BLaER1 treated with 17β-estradiol and CSF1 and Interleukin-3, amounts not matched to agents 10 nM and 100 nM (cell line): ENCODE results near the gene NFS1.
A peak's percentile ranks its signal among the peaks of the same experiment; 100 is the strongest.

ENCODE experiments used
- H3K27ac ChIP-seq, 11 experiments: shearing (Covaris generic); formaldehyde crosslinking; 2 replicates each; pipeline ENCODE4 v1.8.1; 2022
- H3K27me3 ChIP-seq, 11 experiments: shearing (Covaris generic); formaldehyde crosslinking; 2 replicates each; pipeline ENCODE4 v1.8.1; 2022
- H3K36me3 ChIP-seq, 11 experiments: shearing (Covaris generic); formaldehyde crosslinking; 2 replicates each; pipeline ENCODE4 v1.8.1; 2022
- H3K4me1 ChIP-seq, 10 experiments: shearing (Covaris generic); formaldehyde crosslinking; 2 replicates each; pipeline ENCODE4 v1.8.1; 2022
- H3K4me2 ChIP-seq, 11 experiments: shearing (Covaris generic); formaldehyde crosslinking; 2 replicates each; pipeline ENCODE4 v1.8.1; 2022
- H3K4me3 ChIP-seq, 10 experiments: shearing (Covaris generic); formaldehyde crosslinking; 2 replicates each; pipeline ENCODE4 v1.8.1; 2022
- H3K9ac ChIP-seq, 11 experiments: shearing (Covaris generic); formaldehyde crosslinking; 2 replicates each; pipeline ENCODE4 v1.8.1; 2022
- H3K9me3 ChIP-seq, 11 experiments: shearing (Covaris generic); formaldehyde crosslinking; replicated peaks in 1 of 11; 2 replicates each; pipeline ENCODE4 v1.8.1; 2022
- H4K20me1 ChIP-seq, 11 experiments: shearing (Covaris generic); formaldehyde crosslinking; 2 replicates each; pipeline ENCODE4 v1.8.1; 2022
- Cebpa-rat ChIP-seq, 11 experiments: shearing (Covaris generic); IDR thresholded peaks; 2 replicates each; pipeline ENCODE4 v1.8.1; 2022

Gene NFS1

DNA sequence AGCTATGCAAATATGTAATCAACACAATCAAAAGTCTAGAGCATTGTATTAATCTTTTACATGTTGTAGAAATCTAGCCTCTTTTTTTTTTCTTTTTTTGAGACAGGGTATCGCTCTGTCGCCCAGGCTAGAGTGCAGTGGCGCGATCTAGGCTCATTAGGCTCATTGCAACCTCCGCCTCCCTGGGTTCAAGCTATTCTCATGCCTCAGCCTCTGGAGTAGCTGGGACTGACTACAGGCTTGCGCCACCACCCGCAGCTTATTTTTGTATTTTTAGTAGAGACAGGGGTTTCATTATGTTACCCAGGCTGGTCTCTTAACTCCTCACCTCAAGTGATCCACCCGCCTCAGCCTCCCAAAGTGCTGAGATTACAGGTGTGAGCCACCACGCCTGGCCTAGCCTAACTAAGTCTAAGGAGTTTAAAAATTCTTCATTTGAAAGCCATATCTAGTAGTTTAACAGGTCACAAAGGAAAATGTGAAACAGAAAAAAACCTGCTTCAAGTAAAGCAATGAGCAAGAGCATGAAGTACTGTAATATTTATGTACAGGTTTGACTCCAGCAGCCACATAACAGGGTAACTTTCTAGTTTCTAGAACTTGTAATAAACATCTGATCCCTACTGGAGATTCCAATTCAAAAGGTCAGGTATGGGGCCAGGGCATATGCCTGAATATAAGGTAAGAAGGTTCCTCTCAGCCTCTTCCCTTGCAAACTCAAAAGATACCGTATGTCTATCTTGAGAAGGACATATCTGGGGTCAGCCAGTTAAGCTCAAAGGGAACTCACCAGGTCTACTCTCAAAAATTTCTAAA, 38.8 kb downstream of the NFS1 start:
- H3K27me3 ChIP-seq, result no peaks in the 10 kb centered on the region
- H3K4me3 ChIP-seq, result no peak overlapping the region
- no peak for TF ChIP-seq Cebpa-rat (IDR thresholded peaks at IDR 0.05)
- H3K27ac ChIP-seq, result no peak overlapping the region
- H4K20me1 ChIP-seq, result peaks cover 85 to 90% (median 87%) of the 10 kb centered on the region in 11 experiments
- H3K9ac ChIP-seq, result peak overlapping the region in 2 of 11 experiments; percentile 52 to 98; a peak in 2 of 22 replicates
- peaks cover 16 to 54% (median 34%) of the 10 kb centered on the region in 11 experiments for H3K36me3 ChIP-seq
- peak overlapping the region; percentile 86 to 98 (median 92) for H3K4me2 ChIP-seq
- H3K4me1 ChIP-seq, result peaks cover 29 to 63% (median 42%) of the 10 kb centered on the region in 10 experiments
- peaks cover 0 to 4% (median 0%) of the 10 kb centered on the region in 11 experiments; a peak in 1 of 22 replicates for H3K9me3 ChIP-seq

DNA sequence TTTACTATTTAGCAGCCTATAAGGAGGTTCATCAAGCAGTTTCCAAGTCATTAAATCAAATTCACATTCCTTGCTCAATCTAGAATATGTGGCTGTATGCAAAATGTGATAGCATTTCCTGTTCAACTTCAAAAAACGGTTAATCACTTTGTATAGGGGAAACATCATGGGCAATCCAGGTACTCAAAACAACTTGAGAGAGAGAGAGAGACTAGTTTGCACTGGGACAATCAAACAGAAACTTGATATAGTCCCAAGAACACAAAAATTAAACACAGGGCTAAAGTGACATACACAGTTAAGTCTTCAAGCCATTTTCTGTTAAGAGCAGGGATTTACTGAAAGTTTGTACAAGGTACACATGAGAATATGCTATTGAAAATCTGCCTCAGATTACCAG, 41.9 kb downstream of the NFS1 start:
- no peak for TF ChIP-seq Cebpa-rat (IDR thresholded peaks at IDR 0.05)
- no peak overlapping the region; a peak in 1 of 22 replicates for H3K27ac ChIP-seq
- no peak overlapping the region for H3K9ac ChIP-seq
- peaks cover 22 to 52% (median 29%) of the 10 kb centered on the region in 10 experiments for H3K4me1 ChIP-seq
- H3K4me2 ChIP-seq, result peak overlapping the region in 3 of 11 experiments; percentile 1 to 36 (median 1); a peak in 2 of 22 replicates
- no peaks in the 10 kb centered on the region for H3K27me3 ChIP-seq
- H4K20me1 ChIP-seq, result peaks cover 95 to 100% (median 100%) of the 10 kb centered on the region in 11 experiments
- H3K9me3 ChIP-seq, result peaks cover 0 to 4% (median 0%) of the 10 kb centered on the region in 11 experiments; a peak in 1 of 22 replicates
- H3K36me3 ChIP-seq, result peaks cover 47 to 84% (median 65%) of the 10 kb centered on the region in 11 experiments
- H3K4me3 ChIP-seq, result no peak overlapping the region

DNA sequence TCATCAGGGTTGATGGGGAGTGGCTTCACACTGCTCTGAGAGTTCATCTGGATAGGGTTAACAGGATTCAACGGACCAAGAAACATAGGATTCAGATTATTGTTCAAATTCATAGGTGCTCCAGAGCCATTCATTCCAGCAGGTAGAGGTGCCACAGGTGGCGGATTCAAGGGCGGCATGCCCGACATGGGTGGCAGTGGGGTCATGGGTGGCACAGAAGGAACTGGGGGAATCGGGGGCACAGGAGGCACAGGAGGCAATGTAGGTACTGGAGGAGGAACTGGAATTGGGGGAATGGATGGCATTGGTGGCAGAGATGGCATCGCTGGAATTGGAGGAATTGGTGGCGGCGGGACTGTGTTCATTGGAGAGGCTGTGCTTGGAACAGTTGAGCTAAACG, 44.7 kb downstream of the NFS1 start:
- Histone ChIP-seq H3K9ac (no peak overlapping the region), H4K20me1 (peaks cover 83 to 100% (median 100%) of the 10 kb centered on the region in 11 experiments), H3K36me3 (peaks cover 63 to 98% (median 84%) of the 10 kb centered on the region in 11 experiments), H3K4me2 (no peak overlapping the region), H3K4me3 (no peak overlapping the region), H3K4me1 (peaks cover 0 to 24% (median 4%) of the 10 kb centered on the region in 10 experiments; a peak in 5 of 20 replicates), H3K27ac (no peak overlapping the region), H3K9me3 (no peaks in the 10 kb centered on the region), H3K27me3 (no peaks in the 10 kb centered on the region)
- TF ChIP-seq Cebpa-rat (IDR thresholded peaks at IDR 0.05), result no peak

DNA sequence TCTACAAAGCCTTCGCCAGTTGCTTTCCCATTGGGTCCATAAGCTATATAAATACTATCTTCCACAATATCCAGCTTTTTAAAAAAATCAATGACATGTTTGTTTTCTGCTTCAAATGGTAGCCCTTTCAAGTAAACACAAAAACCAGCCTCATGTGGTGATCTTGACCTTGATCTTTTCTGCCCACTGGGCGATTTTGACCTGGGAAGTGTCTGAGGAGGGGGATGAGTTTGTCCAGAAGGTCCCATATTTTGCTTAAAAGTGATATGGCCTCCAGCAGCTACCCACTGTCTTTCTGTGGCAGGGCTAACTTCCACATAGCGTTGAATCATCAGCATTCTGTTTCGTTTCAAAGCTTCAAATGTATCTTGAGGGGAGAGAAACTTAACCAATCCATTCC, 45.3 kb downstream of the NFS1 start:
- Histone ChIP-seq H3K4me2 (no peak overlapping the region), H3K27me3 (no peaks in the 10 kb centered on the region), H3K4me3 (no peak overlapping the region), H3K4me1 (peaks cover 0 to 19% (median 4%) of the 10 kb centered on the region in 10 experiments; a peak in 5 of 20 replicates), H3K9me3 (no peaks in the 10 kb centered on the region), H3K27ac (no peak overlapping the region), H4K20me1 (peaks cover 83 to 100% (median 100%) of the 10 kb centered on the region in 11 experiments), H3K36me3 (peaks cover 68 to 98% (median 85%) of the 10 kb centered on the region in 11 experiments), H3K9ac (no peak overlapping the region)
- TF ChIP-seq Cebpa-rat (IDR thresholded peaks at IDR 0.05), result no peak

DNA sequence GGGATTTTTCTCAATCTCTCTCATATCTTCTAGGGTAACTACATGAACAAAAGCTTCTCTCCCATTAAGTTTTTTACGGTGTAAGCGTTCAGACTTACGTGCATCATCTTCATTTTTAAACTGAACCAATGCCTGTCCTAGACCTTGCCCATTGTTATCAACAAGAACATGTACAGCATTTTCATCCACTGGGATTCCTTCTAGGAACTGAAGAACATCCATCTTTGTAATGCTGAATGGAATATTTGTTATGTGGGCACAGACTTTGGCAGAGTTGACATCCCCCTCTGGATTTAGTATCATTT, 45.8 kb downstream of the NFS1 start:
- H3K9ac ChIP-seq, result no peak overlapping the region
- H3K27ac ChIP-seq, result no peak overlapping the region
- H3K4me2 ChIP-seq, result no peak overlapping the region
- TF ChIP-seq Cebpa-rat (IDR thresholded peaks at IDR 0.05), result no peak
- H3K4me1 ChIP-seq, result peaks cover 0 to 14% (median 3%) of the 10 kb centered on the region in 10 experiments; a peak in 5 of 20 replicates
- peaks cover 83 to 100% (median 100%) of the 10 kb centered on the region in 11 experiments for H4K20me1 ChIP-seq
- H3K36me3 ChIP-seq, result peaks cover 68 to 98% (median 88%) of the 10 kb centered on the region in 11 experiments
- H3K27me3 ChIP-seq, result no peaks in the 10 kb centered on the region
- H3K9me3 ChIP-seq, result no peaks in the 10 kb centered on the region
- no peak overlapping the region for H3K4me3 ChIP-seq

DNA sequence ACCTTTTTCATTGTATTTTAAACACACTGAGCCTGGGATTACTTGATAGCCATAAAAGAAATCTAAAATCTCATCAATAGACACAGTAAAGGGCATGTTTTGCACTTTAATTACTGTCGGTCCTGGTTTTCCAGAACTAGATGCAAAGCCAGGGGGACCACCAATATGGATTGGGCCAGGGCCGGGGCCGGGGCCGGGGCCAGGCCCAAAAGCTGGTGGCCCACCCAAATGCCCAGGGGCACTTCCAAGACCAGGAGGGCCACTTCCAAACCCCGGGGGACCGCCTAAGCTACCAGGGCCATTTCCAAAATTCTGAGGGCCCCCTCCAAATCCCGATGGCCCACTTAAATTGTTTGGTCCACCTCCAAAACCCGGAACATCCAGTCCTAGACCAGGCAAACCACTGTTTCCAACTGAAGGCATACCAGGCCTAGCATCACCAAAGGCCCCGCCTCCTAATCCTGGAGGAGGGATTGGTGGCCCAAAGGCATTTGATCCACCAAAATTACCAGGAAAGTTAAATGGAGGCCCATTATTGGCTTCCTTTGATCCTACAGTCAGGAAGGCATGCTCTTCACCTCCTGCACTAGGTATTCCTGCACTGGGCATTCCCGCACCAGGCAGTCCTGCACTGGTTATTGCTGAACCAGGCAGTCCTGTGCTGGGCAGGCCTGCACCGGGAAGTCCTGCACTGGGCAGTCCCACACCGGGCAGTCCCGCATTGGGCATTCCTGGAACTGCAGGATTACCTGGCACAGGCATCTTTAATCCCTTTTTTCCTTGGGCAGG, 46.3 kb downstream of the NFS1 start:
- peaks cover 0 to 10% (median 2%) of the 10 kb centered on the region in 10 experiments; a peak in 5 of 20 replicates for H3K4me1 ChIP-seq
- H3K4me2 ChIP-seq, result no peak overlapping the region
- H3K27ac ChIP-seq, result no peak overlapping the region
- H3K27me3 ChIP-seq, result no peaks in the 10 kb centered on the region
- H4K20me1 ChIP-seq, result peaks cover 80 to 100% (median 100%) of the 10 kb centered on the region in 11 experiments
- no peak overlapping the region for H3K4me3 ChIP-seq
- no peaks in the 10 kb centered on the region for H3K9me3 ChIP-seq
- no peak overlapping the region for H3K9ac ChIP-seq
- H3K36me3 ChIP-seq, result peaks cover 68 to 98% (median 88%) of the 10 kb centered on the region in 11 experiments
- no peak for TF ChIP-seq Cebpa-rat (IDR thresholded peaks at IDR 0.05)

DNA sequence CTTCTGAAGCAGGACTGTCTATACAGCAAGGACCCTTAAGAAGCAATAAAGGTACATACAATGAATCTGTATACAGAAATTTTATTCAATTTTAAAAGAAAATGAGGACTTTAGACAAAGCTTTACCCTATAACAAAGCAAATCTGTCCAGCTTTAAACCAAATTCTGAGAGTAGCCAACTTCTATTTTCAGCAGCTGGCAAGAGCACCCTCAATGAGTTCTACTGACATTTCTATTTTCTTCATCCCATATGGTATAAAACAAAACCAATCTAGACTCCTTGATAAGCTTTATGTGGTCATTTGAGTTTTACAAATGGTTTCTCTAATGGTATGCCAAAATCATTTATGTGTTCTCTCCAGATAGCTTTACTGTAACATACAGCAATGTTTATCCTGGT, 47.2 kb downstream of the NFS1 start:
- H3K27me3 ChIP-seq, result no peaks in the 10 kb centered on the region
- peaks cover 0 to 1% (median 0%) of the 10 kb centered on the region in 10 experiments; a peak in 1 of 20 replicates for H3K4me1 ChIP-seq
- H3K36me3 ChIP-seq, result peaks cover 60 to 97% (median 83%) of the 10 kb centered on the region in 11 experiments
- TF ChIP-seq Cebpa-rat (IDR thresholded peaks at IDR 0.05), result no peak
- peaks cover 80 to 100% (median 100%) of the 10 kb centered on the region in 11 experiments for H4K20me1 ChIP-seq
- no peak overlapping the region for H3K27ac ChIP-seq
- no peak overlapping the region for H3K9ac ChIP-seq
- no peaks in the 10 kb centered on the region for H3K9me3 ChIP-seq
- H3K4me2 ChIP-seq, result no peak overlapping the region
- no peak overlapping the region for H3K4me3 ChIP-seq

DNA sequence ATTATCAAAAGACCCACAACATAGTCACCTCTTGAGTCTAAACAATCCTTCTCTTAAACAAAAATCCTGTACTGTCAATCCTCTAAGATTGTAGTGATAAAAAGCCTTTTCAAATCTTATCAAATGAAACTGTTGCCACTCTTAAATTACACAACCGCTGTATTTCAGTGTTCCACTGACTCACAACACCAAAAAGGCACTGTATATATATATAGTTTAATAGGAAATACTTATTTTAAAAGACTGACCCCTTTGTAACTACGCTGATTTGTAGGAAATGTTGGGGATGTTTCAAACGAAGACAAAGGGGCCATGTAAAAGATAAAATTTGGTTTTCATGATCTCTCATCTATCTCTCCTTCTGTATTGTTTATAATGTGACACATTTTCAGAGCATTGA, 48.5 kb downstream of the NFS1 start:
- H3K27me3 ChIP-seq, result no peaks in the 10 kb centered on the region
- TF ChIP-seq Cebpa-rat (IDR thresholded peaks at IDR 0.05), result no peak
- peaks cover 80 to 100% (median 100%) of the 10 kb centered on the region in 11 experiments for H4K20me1 ChIP-seq
- H3K36me3 ChIP-seq, result peaks cover 53 to 86% (median 79%) of the 10 kb centered on the region in 11 experiments
- H3K27ac ChIP-seq, result no peak overlapping the region
- H3K9me3 ChIP-seq, result no peaks in the 10 kb centered on the region
- H3K4me2 ChIP-seq, result no peak overlapping the region
- no peak overlapping the region for H3K4me3 ChIP-seq
- no peaks in the 10 kb centered on the region for H3K4me1 ChIP-seq
- no peak overlapping the region for H3K9ac ChIP-seq

DNA sequence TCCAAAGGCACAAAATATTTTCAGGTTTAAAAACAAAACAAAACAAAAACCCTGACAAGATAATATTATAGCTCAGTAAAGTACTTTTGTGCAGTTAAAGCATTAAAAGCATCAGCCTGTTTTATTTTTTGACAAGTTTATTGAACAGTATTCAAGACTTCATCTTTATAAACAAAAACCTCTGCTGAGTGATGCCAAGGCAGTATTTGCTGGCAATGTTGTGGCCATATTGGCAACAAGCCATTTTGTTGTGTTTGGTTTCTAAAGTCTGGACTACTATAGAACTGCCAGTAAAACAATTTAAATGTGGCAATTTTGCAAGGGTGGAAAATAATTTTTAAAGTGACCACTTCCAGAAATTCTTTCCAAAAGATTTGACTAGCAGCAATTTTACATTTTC, 50.3 kb downstream of the NFS1 start:
- Histone ChIP-seq H3K27ac (no peak overlapping the region), H3K4me3 (no peak overlapping the region), H3K36me3 (peaks cover 37 to 77% (median 64%) of the 10 kb centered on the region in 11 experiments), H3K4me1 (no peaks in the 10 kb centered on the region), H4K20me1 (peaks cover 80 to 100% (median 100%) of the 10 kb centered on the region in 11 experiments), H3K4me2 (no peak overlapping the region), H3K27me3 (no peaks in the 10 kb centered on the region), H3K9ac (no peak overlapping the region), H3K9me3 (no peaks in the 10 kb centered on the region)
- no peak for TF ChIP-seq Cebpa-rat (IDR thresholded peaks at IDR 0.05)
